Measurements from ENCODE around the gene TMEM182. TPM values are rescaled to one million over a fixed set of nuclear protein-coding genes. Genes with fewer than 3 reads are reported as not detected.

The TMEM182 gene
- total RNA-seq, 1 donor from 2014 or later: 2.0 TPM

DNA sequence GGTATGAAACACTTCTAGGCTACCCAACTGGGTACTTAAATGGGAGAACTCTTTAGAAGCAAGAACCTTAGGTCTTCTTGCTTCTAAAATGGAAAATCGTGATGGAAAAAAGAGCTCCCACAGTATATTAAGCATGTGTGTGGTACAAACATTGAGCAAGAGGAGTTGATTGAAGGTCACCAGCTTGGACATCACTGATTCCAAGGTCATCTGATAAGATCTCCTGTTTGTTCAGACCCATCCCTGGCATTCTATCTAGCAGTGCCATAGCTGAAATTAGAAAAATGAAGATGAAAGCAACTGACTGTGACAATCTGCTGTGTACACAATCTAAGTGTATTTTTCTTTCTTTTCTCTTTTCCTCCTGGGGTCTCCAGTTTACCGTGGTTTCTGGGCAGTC lies 35.7 kb downstream of the TMEM182 start:
- no peak for FAIRE-seq

DNA sequence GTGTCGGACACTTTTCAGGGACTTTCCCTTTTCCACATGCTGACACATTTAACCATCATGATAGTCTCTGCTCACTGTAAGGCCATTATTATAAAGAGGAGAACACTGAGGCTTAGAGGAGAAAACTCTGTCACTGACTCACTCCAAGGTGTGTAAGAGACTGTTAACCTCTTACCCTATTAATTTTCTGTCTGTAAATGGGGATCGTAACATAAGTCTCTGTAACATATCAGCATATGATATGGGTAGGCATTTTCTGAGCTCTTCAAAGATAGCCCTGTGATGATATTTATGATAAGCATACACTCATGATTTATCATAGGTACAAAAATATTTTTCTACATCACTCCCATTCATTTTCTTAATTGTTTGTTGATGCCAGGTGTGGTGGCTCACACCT lies 36.4 kb downstream of the TMEM182 start:
- DNase-seq (ENCODE audit: low spot score in 2 of 2) (no peak), FAIRE-seq (no peak)

More for the DNA sequence above, 35.7 kb downstream of the TMEM182 start:
- no peak for DNase-seq (ENCODE audit: low spot score in 2 of 2)

DNA sequence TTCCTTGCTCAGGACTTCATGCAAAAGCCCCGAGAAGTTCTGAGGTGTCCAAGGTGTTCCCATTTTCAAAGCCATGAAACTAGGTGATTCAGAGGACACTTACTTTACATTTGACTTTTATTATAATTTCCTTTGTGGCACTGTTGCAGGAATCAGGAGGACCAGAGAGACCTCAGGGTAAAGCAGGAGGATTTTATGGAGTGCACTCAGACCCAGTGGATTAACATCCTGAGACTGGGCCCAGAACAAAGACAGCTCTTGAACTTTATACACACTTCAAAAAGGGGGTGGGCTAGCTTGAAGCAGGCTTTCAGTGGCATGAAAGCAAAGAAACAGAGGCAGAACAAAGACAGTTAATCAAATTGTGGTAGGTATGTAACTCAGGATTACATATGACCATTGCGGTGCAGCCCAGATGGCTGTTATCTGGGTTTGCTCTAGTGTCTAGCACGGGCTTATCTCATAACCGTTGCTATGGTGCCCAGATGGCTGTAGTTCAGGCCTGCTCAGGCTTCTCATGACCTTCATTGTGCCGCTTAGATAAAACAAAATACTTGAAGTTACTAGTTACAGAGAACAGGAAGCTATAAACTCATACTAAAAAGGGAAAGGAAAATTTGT lies 39.4 kb downstream of the TMEM182 start:
- no peak for DNase-seq (ENCODE audit: low spot score in 2 of 2)
- FAIRE-seq: no peak

DNA sequence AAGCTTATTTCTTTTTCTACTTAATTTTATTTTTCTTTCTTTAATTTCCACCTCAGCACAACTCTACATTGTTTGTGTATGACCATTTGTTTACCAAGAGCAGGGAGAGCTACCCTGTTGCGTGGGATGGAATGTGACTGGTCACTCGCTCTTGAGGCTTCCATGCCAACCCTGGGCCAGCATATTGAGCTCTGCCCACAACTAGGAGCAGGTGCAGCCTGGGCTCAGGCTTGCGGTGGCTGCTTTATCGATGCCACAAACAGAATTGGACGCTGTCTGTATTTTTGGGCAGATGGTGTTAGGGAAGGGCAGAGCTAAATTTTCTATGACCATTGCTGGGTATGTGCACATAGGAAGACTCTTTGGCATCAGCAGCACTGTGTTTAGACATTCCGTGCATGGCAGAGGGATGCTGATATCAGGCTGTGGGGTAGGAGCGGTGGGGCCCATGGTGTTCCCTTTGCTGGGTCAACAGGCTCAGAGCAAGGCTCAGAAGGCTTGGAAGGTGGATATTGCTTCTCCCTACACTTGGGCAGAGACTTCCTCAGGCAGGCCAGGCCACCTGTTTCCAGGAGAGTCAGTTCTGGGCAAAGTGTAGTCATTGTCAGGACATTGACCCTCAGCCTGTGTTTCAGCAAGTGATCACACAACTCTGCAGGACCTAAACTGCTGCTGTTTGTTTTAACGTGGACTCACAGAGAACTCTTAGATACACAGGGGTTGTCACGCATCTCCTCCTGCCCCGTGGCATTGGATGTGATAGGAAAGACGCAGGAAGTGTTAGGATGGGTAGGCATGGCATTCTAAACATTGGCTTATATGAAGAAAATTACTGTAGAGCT lies 40.2 kb downstream of the TMEM182 start:
- no peak for DNase-seq (ENCODE audit: low spot score in 2 of 2)
- no peak for FAIRE-seq

DNA sequence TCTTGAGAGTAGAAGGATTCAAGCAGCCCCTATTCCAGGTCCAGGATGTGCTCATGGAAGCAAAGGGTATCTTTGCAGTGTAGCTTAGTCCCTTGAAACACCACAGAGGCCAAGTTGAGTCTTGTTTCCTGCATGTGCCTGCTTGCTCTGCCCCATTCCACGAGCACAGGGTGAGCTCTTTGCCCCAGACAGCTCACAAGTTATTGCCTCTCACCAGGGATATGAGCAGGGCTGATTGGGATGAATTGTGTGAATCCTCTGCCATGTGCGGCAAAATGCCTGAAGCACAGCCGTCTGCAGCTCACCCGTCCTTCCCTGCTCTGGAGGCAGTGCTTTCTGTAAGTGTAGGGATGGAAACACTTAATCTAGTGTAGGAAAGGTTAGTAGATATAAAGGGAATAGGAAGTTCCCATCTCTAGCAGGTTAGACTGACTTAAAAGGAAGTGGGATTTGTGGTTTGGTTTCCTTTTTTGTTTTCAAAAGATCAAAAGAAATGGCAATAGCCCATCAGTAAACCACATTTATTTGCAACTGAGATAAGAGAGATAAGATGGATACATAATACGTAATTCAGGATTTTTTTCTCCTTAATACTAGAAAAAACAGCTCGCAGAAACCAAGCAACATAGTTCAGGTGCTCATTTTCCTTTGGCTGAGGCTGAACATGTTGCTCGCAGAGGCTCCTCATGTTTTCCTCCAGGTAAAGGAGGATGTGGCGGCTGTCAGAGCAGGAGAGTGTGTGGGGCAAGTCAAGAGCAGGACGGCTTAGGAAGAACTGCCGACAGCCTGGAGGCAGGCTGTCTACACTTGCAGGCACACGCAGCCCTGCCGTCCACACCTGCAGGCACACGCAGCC lies 41.4 kb downstream of the TMEM182 start:
- FAIRE-seq: no peak

DNA sequence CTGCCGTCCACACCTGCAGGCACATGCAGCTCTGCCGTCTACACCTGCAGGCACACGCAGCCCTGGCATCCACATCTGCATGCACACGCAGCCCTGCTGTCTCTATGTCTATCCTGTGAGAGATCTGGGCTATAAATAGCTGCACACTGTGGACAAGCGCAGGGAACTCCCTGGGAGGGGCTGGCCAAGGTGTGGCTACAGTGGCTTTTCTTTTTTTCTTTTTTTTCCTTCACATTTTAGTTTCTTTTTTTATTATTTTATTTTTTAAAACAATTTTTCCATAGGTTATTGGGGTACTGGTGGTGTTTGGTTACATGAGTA lies 42.0 kb downstream of the TMEM182 start:
- DNase-seq (ENCODE audit: low spot score in 2 of 2) (no peak), FAIRE-seq (no peak)

More for the DNA sequence above, 41.4 kb downstream of the TMEM182 start:
- DNase-seq (ENCODE audit: low spot score in 2 of 2): no peak

DNA sequence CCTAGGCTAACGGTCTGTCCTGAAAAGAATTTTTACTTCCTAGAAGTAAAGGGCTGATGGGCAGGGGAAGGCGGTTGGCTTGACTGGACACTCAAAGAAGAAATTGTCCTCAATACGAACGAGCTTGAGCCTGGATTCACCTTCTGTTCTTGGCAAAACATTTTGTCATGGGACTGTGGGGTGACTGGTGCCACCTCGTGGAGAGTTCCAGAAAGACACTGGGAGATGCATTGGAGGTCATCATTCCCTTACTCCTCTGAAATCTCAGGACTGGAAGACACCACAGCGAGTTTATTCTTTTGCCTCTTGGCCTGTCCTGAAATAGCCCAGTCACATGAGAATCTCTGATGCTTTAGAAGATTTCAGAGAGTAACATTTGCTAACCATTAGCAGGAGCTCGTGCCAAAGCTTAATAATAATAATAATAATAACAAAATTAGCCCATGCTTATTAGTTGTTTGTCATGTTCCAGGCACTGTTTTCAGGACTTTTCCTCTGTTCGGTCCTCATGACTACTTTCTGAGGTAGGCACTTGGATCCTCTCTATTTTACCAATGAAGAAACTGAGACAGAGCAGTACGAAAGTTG lies 44.5 kb downstream of the TMEM182 start:
- peak; percentile 30 to 64 for DNase-seq (ENCODE audit: low spot score in 2 of 2)
- no peak for FAIRE-seq

DNA sequence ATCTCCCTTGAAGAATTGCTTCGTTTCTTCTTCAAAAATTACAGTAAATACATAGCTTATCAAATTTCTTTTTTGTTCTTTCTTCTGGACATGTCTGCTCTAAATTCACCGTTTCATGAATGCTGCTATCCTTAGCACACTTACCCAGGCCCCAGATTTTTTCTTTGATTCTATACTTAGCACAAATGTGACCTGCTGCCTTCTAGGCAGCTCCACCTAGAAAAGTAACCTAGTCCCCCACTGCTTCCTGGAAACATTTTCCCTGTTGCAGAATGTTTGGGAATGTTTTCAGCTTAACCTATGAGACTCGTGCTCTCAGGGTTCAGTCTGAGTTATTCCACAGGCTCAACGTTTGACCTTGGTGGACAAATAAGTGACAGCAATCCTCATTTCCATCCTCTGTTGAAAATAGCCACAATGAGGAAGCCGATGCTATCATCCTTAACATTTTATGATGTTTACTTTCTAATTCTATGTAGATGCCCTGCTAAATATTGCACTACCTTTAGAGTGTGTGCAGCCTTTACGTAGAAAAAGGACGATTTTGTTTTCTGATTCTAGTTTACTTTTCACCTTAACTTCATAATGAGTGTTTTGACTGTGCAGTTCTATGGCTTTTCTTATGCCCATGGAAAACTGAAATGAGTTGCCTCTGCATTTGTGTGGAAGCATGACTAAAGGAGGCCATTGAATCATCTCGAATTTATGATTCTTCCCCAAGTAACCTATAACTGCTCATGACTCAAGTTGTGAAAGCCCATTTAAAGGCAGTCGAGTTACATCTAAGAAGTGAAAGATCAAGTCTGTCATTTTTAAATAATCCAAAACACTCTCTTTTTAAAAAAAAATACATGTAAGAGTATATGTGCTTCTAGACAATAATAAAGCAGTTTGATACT lies 47.7 kb downstream of the TMEM182 start:
- FAIRE-seq: no peak
- DNase-seq (ENCODE audit: low spot score in 2 of 2): no peak

DNA sequence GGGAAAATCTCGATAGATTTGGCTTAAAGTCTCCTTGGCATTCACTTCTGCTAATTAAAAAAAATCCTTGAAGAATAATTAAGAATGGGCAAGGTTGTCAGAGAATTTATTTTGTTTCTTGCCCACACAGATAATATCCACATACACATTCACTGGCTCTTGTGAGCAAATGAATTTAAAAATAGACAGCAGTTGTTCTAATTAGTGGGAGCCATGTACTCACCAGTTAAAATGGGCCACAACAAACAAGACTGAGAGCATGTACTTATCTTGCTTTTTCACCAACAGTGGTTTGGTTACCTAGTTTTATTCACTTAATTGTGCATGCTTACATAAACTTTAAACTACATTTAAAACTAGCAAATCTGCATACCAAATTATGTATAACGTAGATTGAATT lies 53.5 kb downstream of the TMEM182 start:
- FAIRE-seq: no peak
- DNase-seq (ENCODE audit: low spot score in 2 of 2): no peak

DNA sequence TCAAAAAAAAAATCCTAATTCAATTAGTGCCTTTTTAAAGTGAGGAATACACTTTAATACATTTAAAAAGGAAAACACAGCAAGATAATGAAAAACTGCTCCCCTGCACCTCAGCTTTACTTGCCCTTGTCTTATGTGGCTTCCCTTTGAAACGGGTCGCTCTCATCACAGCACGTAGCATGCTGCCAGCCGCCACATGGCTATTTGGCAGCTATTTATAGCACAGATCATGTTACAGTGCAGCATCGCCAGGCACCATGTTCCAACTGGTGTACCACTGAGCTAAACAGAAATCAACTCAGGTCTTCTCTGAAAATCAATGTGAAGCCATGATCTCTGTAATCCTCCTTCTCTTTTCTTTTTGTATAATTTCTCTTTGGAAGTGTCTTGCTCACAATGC lies 65.1 kb downstream of the TMEM182 start:
- FAIRE-seq: no peak
- no peak for DNase-seq (ENCODE audit: low spot score in 2 of 2)

DNA sequence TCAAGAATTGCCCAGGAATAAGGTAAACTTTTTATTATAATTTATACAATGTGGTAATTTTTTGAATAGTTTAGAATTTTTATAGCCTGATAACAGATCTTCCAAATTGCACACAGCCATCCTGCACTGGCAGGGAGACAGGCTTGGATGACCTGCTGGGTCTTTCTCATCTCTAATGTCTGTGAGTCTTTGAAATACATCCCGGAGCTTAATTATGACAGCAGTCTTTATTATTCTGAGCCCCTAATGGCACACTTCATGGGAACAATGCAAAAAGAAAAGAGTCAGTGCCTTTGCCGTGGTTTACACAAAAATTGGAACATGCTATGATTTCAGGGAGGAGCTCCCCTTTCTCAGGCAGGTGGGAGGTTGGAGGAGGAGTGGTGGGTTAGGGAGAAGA lies 71.0 kb downstream of the TMEM182 start:
- no peak for FAIRE-seq
- no peak for DNase-seq (ENCODE audit: low spot score in 2 of 2)

DNA sequence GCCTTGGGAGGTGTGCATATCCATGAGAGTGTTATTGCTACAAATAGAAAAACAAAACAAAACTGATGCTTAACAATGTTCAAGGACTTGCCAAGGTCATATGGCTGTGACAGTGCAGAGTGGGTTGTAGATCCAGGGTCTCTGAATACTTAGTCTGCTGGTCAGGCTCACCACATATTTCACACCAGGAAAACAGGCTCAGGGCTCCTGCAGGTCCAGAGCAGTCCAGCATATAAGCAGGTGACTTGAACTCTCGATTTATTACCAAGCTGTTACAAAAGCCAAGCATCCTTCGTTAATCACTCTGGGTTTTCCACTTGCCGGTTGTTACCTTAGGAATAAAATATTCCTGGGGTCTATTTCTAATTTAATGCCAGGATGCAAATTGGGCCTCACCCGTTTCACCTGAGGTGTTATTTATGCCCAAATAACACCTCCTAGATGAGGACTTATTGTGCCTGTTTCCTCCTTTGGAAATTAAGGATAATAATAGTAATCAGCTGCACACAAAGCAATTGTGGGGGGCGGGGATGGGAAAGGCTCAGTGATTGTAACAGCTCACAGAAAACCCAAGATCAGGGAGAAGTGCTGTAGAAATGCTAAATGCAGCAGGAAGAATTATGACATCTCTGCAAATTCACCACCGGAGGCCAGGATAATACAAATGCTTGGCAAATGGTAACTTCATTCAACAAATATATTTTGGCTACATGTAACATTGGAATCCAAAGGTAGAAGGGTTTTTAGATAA lies 72.9 kb downstream of the TMEM182 start:
- DNase-seq (ENCODE audit: low spot score in 2 of 2) (no peak), FAIRE-seq (no peak)

DNA sequence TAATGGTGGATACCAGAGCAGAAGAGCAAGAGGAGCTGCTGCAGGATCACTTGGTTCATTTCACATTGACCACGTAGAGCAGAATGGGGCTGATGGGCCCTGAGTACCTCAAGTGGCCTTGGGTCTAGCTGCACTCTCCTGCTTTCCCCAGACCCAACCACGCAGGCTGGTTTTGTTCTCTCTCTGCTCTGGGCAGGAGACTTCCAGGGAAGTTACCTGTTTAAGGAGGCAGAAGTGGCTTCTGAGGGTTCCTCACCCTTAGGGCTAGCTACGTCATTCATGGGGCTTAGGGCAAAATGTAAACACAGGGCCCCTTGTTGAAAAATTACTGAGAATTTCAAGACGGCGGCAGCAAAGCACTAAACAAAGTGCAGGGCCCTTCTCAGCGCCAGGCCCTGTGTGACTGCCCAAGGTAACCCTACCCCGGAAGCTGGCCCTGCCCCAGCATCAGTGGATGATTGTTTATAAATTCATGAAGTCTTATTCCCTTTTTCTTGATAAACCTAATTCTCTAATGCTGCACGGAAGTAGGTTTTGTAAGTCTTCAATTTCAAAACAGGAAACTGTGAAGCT lies 75.9 kb downstream of the TMEM182 start:
- FAIRE-seq: no peak
- DNase-seq (ENCODE audit: low spot score in 2 of 2): no peak

DNA sequence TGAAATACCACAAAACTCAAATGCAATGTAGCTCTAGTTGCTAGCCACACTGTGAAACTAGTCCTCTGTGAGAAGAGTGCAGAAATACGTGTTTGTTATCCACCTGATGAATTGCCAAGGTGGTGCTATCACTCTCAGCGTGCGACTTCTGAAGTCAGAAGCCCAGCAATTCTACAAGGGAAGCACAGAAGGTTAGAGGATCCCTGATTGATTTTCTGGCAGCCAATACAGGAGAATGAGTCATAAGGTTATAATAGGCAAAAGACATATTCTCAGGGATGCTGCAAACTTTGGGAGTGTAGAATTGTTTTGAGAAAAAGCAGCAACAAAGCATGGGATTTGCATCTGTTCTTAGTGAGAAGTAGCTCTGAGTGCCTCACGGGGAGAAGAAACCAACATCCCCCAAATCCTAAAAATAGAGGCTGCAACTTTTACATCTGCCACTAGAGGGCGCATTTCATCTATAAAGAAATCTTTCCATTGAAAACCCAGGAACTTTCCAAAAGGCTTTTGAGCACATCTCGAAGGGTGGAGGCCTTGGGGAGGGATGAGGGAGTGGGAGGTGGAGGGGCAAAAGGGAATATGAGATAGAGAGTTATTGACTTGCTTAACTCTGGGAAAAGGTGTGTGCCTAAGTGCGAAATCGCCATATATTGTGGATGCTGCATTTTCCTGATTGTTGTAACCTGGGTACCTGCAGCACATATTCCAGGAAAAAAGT lies 78.0 kb downstream of the TMEM182 start:
- FAIRE-seq: no peak

DNA sequence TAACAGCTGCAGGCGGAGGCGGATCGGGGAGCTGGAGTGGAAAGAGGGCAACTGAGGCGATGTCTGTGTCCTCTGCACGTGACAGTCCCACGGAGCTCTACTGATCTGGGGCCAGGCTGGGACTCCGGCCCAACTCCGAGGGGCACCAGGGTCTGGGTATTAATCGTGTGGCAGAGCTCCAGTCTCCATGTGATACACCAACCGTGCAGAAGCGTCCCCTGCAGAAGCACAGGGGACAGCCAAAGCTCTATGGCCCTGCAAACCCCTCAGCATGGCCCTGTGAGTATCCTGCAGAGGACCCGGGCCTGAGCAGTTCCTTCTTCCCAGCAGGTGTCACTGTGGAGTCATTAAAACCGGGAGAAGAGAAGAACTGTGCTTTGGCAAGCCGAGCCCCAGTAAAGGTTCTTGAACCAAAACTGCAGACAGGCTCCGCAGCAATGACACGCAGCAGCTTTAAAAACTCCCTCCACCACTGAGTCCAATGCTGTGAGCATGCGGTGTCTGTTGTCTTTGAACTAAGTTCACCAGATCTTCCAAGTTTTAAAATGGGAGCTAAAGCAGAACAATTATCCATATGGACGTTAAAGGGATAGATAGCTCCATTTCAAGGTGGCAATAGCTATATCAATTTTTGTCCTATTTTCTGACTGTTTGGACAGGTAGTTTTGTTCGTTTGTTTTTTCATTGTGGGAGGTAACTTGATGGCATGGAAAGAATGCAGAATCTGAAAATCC lies 79.4 kb downstream of the TMEM182 start:
- DNase-seq (ENCODE audit: low spot score in 2 of 2) (peak; percentile 14 to 32), FAIRE-seq (no peak)

More for the DNA sequence above, 78.0 kb downstream of the TMEM182 start:
- DNase-seq (ENCODE audit: low spot score in 2 of 2): peak in 1 of 2 donors; percentile 29

DNA sequence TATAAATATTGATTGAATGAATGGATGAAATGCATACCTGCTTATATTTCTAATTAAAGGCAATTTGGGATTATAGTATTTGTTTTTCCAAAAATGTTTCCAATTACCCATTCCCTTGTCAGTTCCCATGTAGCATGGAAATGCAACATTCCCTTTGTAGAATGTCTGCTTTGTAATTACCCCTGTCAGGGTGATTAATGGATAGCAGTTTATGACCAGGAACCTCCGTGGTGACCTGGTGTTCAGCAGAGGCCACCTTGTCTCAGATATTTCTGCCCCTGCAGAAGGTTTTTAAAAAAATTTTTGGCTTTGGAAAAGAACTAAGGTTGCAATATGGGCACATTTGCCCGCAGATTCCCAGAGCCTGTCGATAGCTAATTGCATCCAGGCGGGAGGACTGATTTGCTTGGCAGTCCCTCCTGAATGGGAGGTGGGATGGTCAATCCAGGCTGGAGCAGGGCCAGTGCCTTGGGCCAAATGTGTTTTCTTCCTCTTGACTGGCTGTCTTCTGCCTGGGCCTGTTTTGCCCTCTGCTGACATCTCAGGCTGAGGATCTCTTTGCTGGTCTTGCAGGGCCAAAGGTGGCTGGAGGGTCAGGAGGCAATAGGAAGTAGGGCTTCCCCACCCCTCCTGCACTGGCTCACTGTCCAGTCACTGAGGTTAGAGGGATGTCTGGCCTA lies 82.1 kb downstream of the TMEM182 start:
- DNase-seq (ENCODE audit: low spot score in 2 of 2) (no peak), FAIRE-seq (no peak)

DNA sequence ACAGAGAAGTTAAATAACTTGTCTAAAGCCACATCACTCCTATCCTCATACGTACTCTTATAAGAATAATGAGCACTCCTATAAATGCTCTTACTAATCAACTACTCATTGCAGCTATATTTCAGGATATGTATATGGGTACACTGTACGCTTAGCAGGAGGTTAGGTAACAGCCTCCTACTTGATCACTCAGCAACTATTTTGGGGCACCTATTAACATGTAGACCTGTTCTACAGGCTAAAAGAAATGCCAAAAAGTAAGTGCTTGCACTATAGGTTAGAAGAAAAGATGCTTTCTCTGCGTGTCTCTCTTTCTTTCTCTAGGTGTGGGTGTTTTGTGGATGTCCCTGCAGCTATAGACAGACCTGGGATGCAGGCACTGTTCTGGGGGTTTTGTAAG lies 83.1 kb downstream of the TMEM182 start:
- no peak for FAIRE-seq

More for the DNA sequence above, 83.1 kb downstream of the TMEM182 start:
- no peak for DNase-seq (ENCODE audit: low spot score in 2 of 2)
